ENCODE measurements around the gene FBN1. TPM values are rescaled to one million over a fixed set of nuclear protein-coding genes. Genes with fewer than 3 reads are reported as not detected.

The FBN1 gene
- total RNA-seq, 1 experiment from 2014 or later: 5.5 TPM

GRCh38 chr15:48592221-48592731, 53.2 kb downstream of the FBN1 start:
- DNase-seq: no peak
- Histone ChIP-seq H3K36me3 (replicated peaks; ENCODE audit: control insufficient read depth, insufficient read depth, low read length) (no peaks in the 10 kb centered on the region), H3K4me3 (ENCODE audit: insufficient read depth, low read depth, low read length) (no peak overlapping the region), H3K27me3 (ENCODE audit: control insufficient read depth, insufficient read depth, low read length) (no peaks in the 10 kb centered on the region)

- Histone ChIP-seq H3K36me3 (replicated peaks; ENCODE audit: control insufficient read depth, insufficient read depth, low read length) (no peaks in the 10 kb centered on the region), H3K4me3 (ENCODE audit: insufficient read depth, low read depth, low read length) (no peak overlapping the region)
These were observed 54.8 kb downstream of the FBN1 start for GRCh38 chr15:48590723-48591122.

GRCh38 chr15:48584812-48585563, 60.5 kb downstream of the FBN1 start:
- Histone ChIP-seq H3K27me3 (ENCODE audit: control insufficient read depth, insufficient read depth, low read length) (no peaks in the 10 kb centered on the region), H3K4me3 (ENCODE audit: insufficient read depth, low read depth, low read length) (no peak overlapping the region), H3K36me3 (replicated peaks; ENCODE audit: control insufficient read depth, insufficient read depth, low read length) (no peaks in the 10 kb centered on the region)
- DNase-seq: no peak

More at GRCh38 chr15:48590723-48591122, 54.8 kb downstream of the FBN1 start:
- H3K27me3 ChIP-seq (ENCODE audit: control insufficient read depth, insufficient read depth, low read length): no peaks in the 10 kb centered on the region
- DNase-seq: no peak

GRCh38 chr15:48584090-48584811, 61.3 kb downstream of the FBN1 start:
- no peaks in the 10 kb centered on the region for H3K36me3 ChIP-seq (replicated peaks; ENCODE audit: control insufficient read depth, insufficient read depth, low read length)

GRCh38 chr15:48582452-48583247, 62.9 kb downstream of the FBN1 start:
- Histone ChIP-seq H3K4me3 (ENCODE audit: insufficient read depth, low read depth, low read length) (no peak overlapping the region), H3K27me3 (ENCODE audit: control insufficient read depth, insufficient read depth, low read length) (no peaks in the 10 kb centered on the region), H3K36me3 (replicated peaks; ENCODE audit: control insufficient read depth, insufficient read depth, low read length) (no peaks in the 10 kb centered on the region)
- DNase-seq: no peak

More at GRCh38 chr15:48584090-48584811, 61.3 kb downstream of the FBN1 start:
- H3K4me3 ChIP-seq (ENCODE audit: insufficient read depth, low read depth, low read length): no peak overlapping the region
- no peaks in the 10 kb centered on the region for H3K27me3 ChIP-seq (ENCODE audit: control insufficient read depth, insufficient read depth, low read length)
- no peak for DNase-seq

- Histone ChIP-seq H3K4me3 (ENCODE audit: insufficient read depth, low read depth, low read length) (no peak overlapping the region), H3K27me3 (ENCODE audit: control insufficient read depth, insufficient read depth, low read length) (no peaks in the 10 kb centered on the region), H3K36me3 (replicated peaks; ENCODE audit: control insufficient read depth, insufficient read depth, low read length) (no peaks in the 10 kb centered on the region)
- no peak for DNase-seq
These were observed 64.3 kb downstream of the FBN1 start for GRCh38 chr15:48581219-48581618.

- Histone ChIP-seq H3K36me3 (replicated peaks; ENCODE audit: control insufficient read depth, insufficient read depth, low read length) (no peaks in the 10 kb centered on the region), H3K27me3 (ENCODE audit: control insufficient read depth, insufficient read depth, low read length) (no peaks in the 10 kb centered on the region), H3K4me3 (ENCODE audit: insufficient read depth, low read depth, low read length) (no peak overlapping the region)
- DNase-seq: no peak
These were observed 64.8 kb downstream of the FBN1 start for GRCh38 chr15:48580736-48581135.

GRCh38 chr15:48579945-48580671, 65.4 kb downstream of the FBN1 start:
- H3K27me3 ChIP-seq (ENCODE audit: control insufficient read depth, insufficient read depth, low read length): no peaks in the 10 kb centered on the region
- H3K4me3 ChIP-seq (ENCODE audit: insufficient read depth, low read depth, low read length): no peak overlapping the region
- no peak for DNase-seq
- no peaks in the 10 kb centered on the region for H3K36me3 ChIP-seq (replicated peaks; ENCODE audit: control insufficient read depth, insufficient read depth, low read length)

GRCh38 chr15:48578965-48579364, 66.5 kb downstream of the FBN1 start:
- no peaks in the 10 kb centered on the region for H3K27me3 ChIP-seq (ENCODE audit: control insufficient read depth, insufficient read depth, low read length)
- DNase-seq: no peak
- no peak overlapping the region for H3K4me3 ChIP-seq (ENCODE audit: insufficient read depth, low read depth, low read length)
- no peaks in the 10 kb centered on the region for H3K36me3 ChIP-seq (replicated peaks; ENCODE audit: control insufficient read depth, insufficient read depth, low read length)

- Histone ChIP-seq H3K27me3 (ENCODE audit: control insufficient read depth, insufficient read depth, low read length) (no peaks in the 10 kb centered on the region), H3K36me3 (replicated peaks; ENCODE audit: control insufficient read depth, insufficient read depth, low read length) (no peaks in the 10 kb centered on the region), H3K4me3 (ENCODE audit: insufficient read depth, low read depth, low read length) (no peak overlapping the region)
- DNase-seq: no peak
These were observed 68.0 kb downstream of the FBN1 start for GRCh38 chr15:48577469-48577868.

- no peaks in the 10 kb centered on the region for H3K36me3 ChIP-seq (replicated peaks; ENCODE audit: control insufficient read depth, insufficient read depth, low read length)
- DNase-seq: no peak
- no peaks in the 10 kb centered on the region for H3K27me3 ChIP-seq (ENCODE audit: control insufficient read depth, insufficient read depth, low read length)
- H3K4me3 ChIP-seq (ENCODE audit: insufficient read depth, low read depth, low read length): no peak overlapping the region
These were observed 71.3 kb downstream of the FBN1 start for GRCh38 chr15:48574187-48574586.

- Histone ChIP-seq H3K27me3 (ENCODE audit: control insufficient read depth, insufficient read depth, low read length) (no peaks in the 10 kb centered on the region), H3K36me3 (replicated peaks; ENCODE audit: control insufficient read depth, insufficient read depth, low read length) (no peaks in the 10 kb centered on the region), H3K4me3 (ENCODE audit: insufficient read depth, low read depth, low read length) (no peak overlapping the region)
- no peak for DNase-seq
These were observed 71.7 kb downstream of the FBN1 start for GRCh38 chr15:48573780-48574179.

GRCh38 chr15:48572823-48573222, 72.7 kb downstream of the FBN1 start:
- no peak for DNase-seq
- Histone ChIP-seq H3K4me3 (ENCODE audit: insufficient read depth, low read depth, low read length) (no peak overlapping the region), H3K27me3 (ENCODE audit: control insufficient read depth, insufficient read depth, low read length) (no peaks in the 10 kb centered on the region), H3K36me3 (replicated peaks; ENCODE audit: control insufficient read depth, insufficient read depth, low read length) (no peaks in the 10 kb centered on the region)

- DNase-seq: no peak
- no peaks in the 10 kb centered on the region for H3K27me3 ChIP-seq (ENCODE audit: control insufficient read depth, insufficient read depth, low read length)
- no peaks in the 10 kb centered on the region for H3K36me3 ChIP-seq (replicated peaks; ENCODE audit: control insufficient read depth, insufficient read depth, low read length)
- H3K4me3 ChIP-seq (ENCODE audit: insufficient read depth, low read depth, low read length): no peak overlapping the region
These were observed 74.0 kb downstream of the FBN1 start for GRCh38 chr15:48571510-48571909.
